GM19193 (cell line): ENCODE data around the gene MID1.

Experiments
- POLR2A ChIP-seq: IDR thresholded peaks from 4 replicates; pipeline ENCODE4 v1.6.1; 2011; ENCODE audit not compliant: insufficient read depth, insufficient read length; ENCODE audit errors: extremely low read depth

The MID1 gene

DNA sequence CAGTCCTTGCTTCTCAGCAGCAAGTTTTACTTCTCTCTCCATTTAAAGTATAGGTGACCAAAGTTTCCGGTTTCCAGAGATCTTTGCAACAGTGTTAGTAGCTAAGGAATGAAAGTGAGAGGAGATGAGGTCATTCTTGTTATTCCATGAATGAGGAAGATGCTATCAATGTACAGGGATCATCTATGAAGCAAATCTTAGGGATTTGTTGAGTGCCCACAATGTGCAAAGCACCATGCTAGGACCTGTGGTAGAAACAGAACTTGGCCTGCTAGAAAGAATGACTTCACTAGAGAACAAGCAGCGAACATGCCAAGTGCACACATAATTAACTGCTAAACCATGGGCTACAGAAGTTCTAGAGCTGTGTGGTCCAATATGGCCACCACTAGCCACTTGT is 112.5 kb downstream of the MID1 start:
- TF ChIP-seq POLR2A, result no peak

- no peak for TF ChIP-seq POLR2A
These were observed 113.2 kb downstream of the MID1 start for GRCh38 chrX:10507181-10507580.

- TF ChIP-seq POLR2A, result no peak
These were observed 113.6 kb downstream of the MID1 start for GRCh38 chrX:10506781-10507180.

GRCh38 chrX:10505726-10506125 is 114.7 kb downstream of the MID1 start:
- no peak for TF ChIP-seq POLR2A

DNA sequence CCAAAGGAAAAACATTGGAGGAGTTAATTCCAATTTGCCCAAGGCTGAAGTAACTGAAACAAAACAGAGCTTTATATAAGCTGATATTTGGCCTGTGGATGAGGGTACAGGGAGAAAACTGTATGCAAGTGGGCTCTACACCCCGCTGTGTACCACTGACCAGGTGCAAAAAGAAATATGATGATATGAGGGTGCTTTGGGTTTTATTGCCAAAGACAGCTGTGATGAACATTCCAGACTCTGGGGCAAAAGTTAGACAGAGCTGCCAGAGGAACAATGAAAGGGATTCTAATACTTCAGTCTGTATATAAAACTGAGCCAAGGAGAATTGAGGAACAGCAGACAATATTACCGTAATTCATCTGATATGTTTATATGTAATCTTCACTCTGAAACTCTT is 117.4 kb downstream of the MID1 start:
- TF ChIP-seq POLR2A, result no peak

GRCh38 chrX:10501611-10502010 is 118.8 kb downstream of the MID1 start:
- no peak for TF ChIP-seq POLR2A

GRCh38 chrX:10496345-10496965 is 123.9 kb downstream of the MID1 start:
- TF ChIP-seq POLR2A, result no peak

DNA sequence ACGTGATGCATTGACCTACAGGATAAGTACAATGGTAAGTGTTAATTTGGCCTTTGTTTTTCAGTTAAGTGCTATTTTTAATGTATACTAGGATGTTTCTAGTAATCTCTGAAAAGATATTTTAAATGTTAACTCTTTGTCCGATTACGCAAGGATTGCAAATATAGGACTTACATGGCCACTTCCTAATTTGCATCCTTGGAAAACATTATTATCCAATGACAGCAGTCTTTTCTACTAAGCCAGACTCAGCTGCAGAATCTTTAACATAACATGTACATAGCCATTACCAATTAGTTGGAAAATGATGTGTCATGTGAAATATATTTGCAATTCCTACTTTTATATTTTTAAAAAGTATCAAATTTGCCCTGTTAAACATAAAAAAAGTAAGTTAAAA is 124.7 kb downstream of the MID1 start:
- TF ChIP-seq POLR2A, result no peak

DNA sequence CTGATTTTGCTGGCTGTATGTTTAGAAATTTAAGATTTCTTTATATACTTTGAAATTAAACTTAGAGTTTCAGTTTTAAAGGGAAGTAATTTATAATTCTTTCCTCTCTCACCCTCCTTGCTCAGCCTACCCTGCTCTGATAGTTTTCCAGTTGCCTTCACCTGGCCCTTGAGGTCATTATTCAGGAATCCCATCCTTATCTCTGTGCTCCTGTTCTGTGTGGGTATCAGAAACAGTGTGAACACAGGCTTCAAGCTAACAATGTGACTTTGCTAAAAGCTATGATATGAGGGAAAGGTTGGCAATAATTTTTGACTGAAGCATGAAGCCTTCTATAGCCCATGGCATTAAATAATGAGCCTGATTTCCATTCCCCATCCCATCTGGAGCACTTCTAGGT is 128.1 kb downstream of the MID1 start:
- TF ChIP-seq POLR2A, result no peak

- no peak for TF ChIP-seq POLR2A
These were observed 134.0 kb downstream of the MID1 start for GRCh38 chrX:10486373-10486772.

GRCh38 chrX:10485326-10485725 is 135.1 kb downstream of the MID1 start:
- no peak for TF ChIP-seq POLR2A

- TF ChIP-seq POLR2A, result no peak
These were observed 135.6 kb downstream of the MID1 start for GRCh38 chrX:10484683-10485247.

DNA sequence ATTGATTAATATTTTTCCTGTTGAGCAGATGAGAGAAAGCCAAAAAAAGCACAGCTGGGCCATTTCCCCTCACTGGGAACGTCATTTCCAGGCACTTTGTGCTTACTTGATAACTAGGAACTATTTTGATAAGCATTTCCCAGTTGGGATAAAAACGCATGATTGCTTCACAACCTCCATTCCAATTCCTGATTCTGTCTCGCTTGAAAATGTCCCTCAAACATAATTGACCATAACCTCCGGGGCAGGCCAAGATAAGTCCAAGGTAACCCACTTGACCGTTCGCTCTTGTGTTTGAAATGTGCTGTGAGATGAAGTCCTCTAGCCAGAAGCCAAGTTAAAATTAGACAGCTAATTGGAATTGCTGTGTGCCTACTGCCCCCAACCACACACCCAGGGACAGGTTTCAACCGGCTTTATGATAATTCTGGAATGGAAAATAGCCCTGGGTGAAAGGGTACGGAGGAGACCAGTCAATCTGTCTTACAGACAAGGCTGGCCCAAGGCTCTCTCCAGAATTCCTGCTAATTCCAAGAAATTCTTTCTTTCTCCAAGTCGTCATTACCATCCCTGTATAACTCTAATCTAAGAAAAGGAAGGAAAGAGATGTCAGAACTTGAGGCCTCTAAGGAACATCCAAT is 137.1 kb downstream of the MID1 start:
- TF ChIP-seq POLR2A, result no peak

GRCh38 chrX:10482708-10483107 is 137.7 kb downstream of the MID1 start:
- TF ChIP-seq POLR2A, result no peak

DNA sequence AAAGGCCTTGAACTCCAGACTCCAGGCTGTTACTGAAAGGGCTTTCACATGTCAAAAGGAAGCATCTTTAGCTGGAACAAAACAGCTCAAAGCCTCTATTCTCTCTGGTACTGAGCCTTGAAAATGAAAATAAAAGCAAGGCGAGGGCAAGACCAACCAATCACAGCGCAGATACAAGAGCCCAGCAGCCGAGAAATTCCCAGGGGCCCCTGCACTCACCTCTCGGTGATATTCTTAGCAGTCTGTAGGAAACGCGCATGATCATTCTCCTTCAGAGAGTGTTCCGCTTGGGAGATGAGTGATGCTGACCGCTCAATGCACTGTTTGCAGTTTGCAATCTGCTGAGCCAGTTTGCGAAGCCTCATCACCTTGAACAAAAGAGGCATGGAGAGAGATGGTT is 138.1 kb downstream of the MID1 start:
- TF ChIP-seq POLR2A, result no peak

- no peak for TF ChIP-seq POLR2A
These were observed 139.5 kb downstream of the MID1 start for GRCh38 chrX:10480861-10481260.
